PFSK-1 (cell line): Measurements from ENCODE around the gene MCL1.

Experiments used
- POLR2AphosphoS5 ChIP-seq: IDR thresholded peaks from 2 replicates; pipeline ENCODE4 v1.6.1; 2012; ENCODE audit warnings: low read depth, mild to moderate bottlenecking, control low read depth, low read length, moderate library complexity
- TAF1 ChIP-seq: IDR thresholded peaks from 2 replicates; pipeline ENCODE4 v1.6.1; 2012; ENCODE audit warnings: low read length, control low read depth, borderline replicate concordance; ENCODE audit not compliant: insufficient read depth
- TF ChIP-seq, protein P1 (sequence below), 2 experiments: IDR thresholded peaks; 2 replicates each; pipeline versions ENCODE4 v1.6.1 to v1.8.0; 2011 to 2012; ENCODE audit warnings: low read depth in 2 of 2, low read length in 2 of 2, control low read depth in 1 of 2, inconsistent platforms in 1 of 2, mild to moderate bottlenecking in 1 of 2, moderate library complexity in 1 of 2; ENCODE audit not compliant: insufficient read depth in 1 of 2

GRCh38 chr1:150553392-150554085 is 25.9 kb downstream of the MCL1 start:
- TF ChIP-seq POLR2AphosphoS5 (no peak), TAF1 (no peak)
- TF ChIP-seq, protein P1, sequence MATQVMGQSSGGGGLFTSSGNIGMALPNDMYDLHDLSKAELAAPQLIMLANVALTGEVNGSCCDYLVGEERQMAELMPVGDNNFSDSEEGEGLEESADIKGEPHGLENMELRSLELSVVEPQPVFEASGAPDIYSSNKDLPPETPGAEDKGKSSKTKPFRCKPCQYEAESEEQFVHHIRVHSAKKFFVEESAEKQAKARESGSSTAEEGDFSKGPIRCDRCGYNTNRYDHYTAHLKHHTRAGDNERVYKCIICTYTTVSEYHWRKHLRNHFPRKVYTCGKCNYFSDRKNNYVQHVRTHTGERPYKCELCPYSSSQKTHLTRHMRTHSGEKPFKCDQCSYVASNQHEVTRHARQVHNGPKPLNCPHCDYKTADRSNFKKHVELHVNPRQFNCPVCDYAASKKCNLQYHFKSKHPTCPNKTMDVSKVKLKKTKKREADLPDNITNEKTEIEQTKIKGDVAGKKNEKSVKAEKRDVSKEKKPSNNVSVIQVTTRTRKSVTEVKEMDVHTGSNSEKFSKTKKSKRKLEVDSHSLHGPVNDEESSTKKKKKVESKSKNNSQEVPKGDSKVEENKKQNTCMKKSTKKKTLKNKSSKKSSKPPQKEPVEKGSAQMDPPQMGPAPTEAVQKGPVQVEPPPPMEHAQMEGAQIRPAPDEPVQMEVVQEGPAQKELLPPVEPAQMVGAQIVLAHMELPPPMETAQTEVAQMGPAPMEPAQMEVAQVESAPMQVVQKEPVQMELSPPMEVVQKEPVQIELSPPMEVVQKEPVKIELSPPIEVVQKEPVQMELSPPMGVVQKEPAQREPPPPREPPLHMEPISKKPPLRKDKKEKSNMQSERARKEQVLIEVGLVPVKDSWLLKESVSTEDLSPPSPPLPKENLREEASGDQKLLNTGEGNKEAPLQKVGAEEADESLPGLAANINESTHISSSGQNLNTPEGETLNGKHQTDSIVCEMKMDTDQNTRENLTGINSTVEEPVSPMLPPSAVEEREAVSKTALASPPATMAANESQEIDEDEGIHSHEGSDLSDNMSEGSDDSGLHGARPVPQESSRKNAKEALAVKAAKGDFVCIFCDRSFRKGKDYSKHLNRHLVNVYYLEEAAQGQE (IDR thresholded peaks at IDR 0.05; ENCODE audit: insufficient read depth in 1 of 2, low read depth in 2 of 2, low read length in 2 of 2): no peak
